Panc1 (cell line): ENCODE measurements around the gene ATF5. TPM values are rescaled to one million over a fixed set of nuclear protein-coding genes. Genes with fewer than 3 reads are reported as not detected.

ENCODE experiments used
- ATAC-seq: fragments of 200-7000 bp; cut with Tn5 transposase; 2 replicates; pipeline ENCODE4 v1.9.1; 2020; ENCODE audit warnings: mild to moderate bottlenecking, moderate library complexity
- BruUV-seq: library from RNA; stranded (reverse); fragments of 400-500 nt; replicated peaks from 2 replicates; lab custom pipeline; 2021; lab: Mats Ljungman, UMichigan
- CTCF ChIA-PET: fragments of 300-600 bp; sonication (Branson Sonifier 250); formaldehyde crosslinking; loops from one replicate; lab custom pipeline; 2022; ENCODE audit warnings: antibody characterized with exemption; lab: Charles Lee
- POLR2A ChIA-PET: fragments of 300-600 bp; sonication (Branson Sonifier 250); formaldehyde crosslinking; loops from one replicate; lab custom pipeline; 2022; ENCODE audit warnings: antibody characterized with exemption; lab: Charles Lee
- DNase-seq: peaks from one replicate; pipeline ENCODE4 v3.0.0-alpha.2; 2010; ENCODE audit warnings: low read depth, low spot score
- H3K27ac ChIP-seq: 2 replicates; pipeline ENCODE4 v1.5.1; 2011; ENCODE audit warnings: mild to moderate bottlenecking, low read length, inconsistent platforms
- H3K27me3 ChIP-seq: fragments of 200-500 bp; sonication (Bioruptor generic); 2 replicates; pipeline ENCODE4 v1.6.0; 2014; ENCODE audit warnings: low read length, inconsistent platforms; ENCODE audit not compliant: control insufficient read depth, insufficient read depth
- H3K36me3 ChIP-seq: fragments of 200-500 bp; sonication (Bioruptor generic); 2 replicates; pipeline ENCODE4 v1.5.1; 2014; ENCODE audit warnings: inconsistent platforms, mild to moderate bottlenecking, low read length, moderate library complexity; ENCODE audit not compliant: control insufficient read depth, insufficient read depth
- H3K4me1 ChIP-seq: 2 replicates; pipeline ENCODE4 v1.5.1; 2011; ENCODE audit warnings: inconsistent platforms, mild to moderate bottlenecking, low read length, moderate library complexity; ENCODE audit not compliant: control insufficient read depth, insufficient read depth
- H3K4me3 ChIP-seq, 2 experiments: 2 replicates each; pipeline ENCODE4 v1.5.1; 2011 to 2012; ENCODE audit warnings: low read depth in 2 of 2, low read length in 2 of 2, mild to moderate bottlenecking in 2 of 2, inconsistent platforms in 1 of 2, moderate library complexity in 1 of 2
- H3K9me3 ChIP-seq: fragments of 200-500 bp; sonication (Bioruptor generic); 2 replicates; pipeline ENCODE4 v1.5.1; 2014; ENCODE audit warnings: low read depth, mild to moderate bottlenecking, inconsistent platforms, low read length, moderate library complexity; ENCODE audit not compliant: control insufficient read depth, insufficient read depth
- CTCF ChIP-seq: fragments of 450-650 bp; IDR thresholded peaks from 2 replicates; pipeline ENCODE4 v1.5.1; 2017; ENCODE audit warnings: mild to moderate bottlenecking
- POLR2AphosphoS5 ChIP-seq: IDR thresholded peaks from 2 replicates; pipeline ENCODE4 v1.6.1; 2012; ENCODE audit warnings: mild to moderate bottlenecking, low read depth, low read length, moderate library complexity
- REST ChIP-seq, 2 experiments: IDR thresholded peaks; 2 replicates each; pipeline ENCODE4 v1.6.1; 2011 to 2012; ENCODE audit warnings: low read depth in 2 of 2, control low read depth in 1 of 2, low read length in 1 of 2, mild to moderate bottlenecking in 1 of 2, moderate library complexity in 1 of 2; ENCODE audit not compliant: insufficient read depth in 1 of 2
- SIN3A ChIP-seq: IDR thresholded peaks from 2 replicates; pipeline ENCODE4 v1.6.1; 2012; ENCODE audit warnings: low read depth, mild to moderate bottlenecking, low read length, moderate library complexity, borderline replicate concordance; ENCODE audit not compliant: insufficient read depth
- TCF7L2 ChIP-seq: IDR thresholded peaks from 2 replicates; pipeline ENCODE4 v1.6.1; 2011; ENCODE audit warnings: mild to moderate bottlenecking, low read depth, low read length, inconsistent platforms
- in situ Hi-C: cut with HindIII; loops from 2 replicates; pipeline ENCODE4 v1.10.0; 2016; ENCODE audit warnings: low sequenced_read_pairs, low pct_unique_long_range_greater_than_20kb
- intact Hi-C: fragments of 100-400 bp; cut with micrococcal nuclease; formaldehyde crosslinking; loops from one replicate; pipeline ENCODE4 v1.10.0; 2022; ENCODE audit not compliant: unreplicated experiment
- total RNA-seq: library from RNA; stranded (reverse); gene quantifications from one replicate; pipeline ENCODE4 v1.2.1, GENCODE V29; 2021; ENCODE audit not compliant: unreplicated experiment

Gene ATF5
- total RNA-seq, 1 experiment from 2014 or later, result 104 TPM

- DNase-seq (no peak), ATAC-seq (no peak)
- ChIA-PET POLR2A (no interaction called here), CTCF (no interaction called here)
- H3K27me3 ChIP-seq, result no peaks in the 10 kb centered on the region
- no TSS peak for BruUV-seq
- intact Hi-C loops, result no loop called here
- H3K9me3 ChIP-seq, result no peaks in the 10 kb centered on the region
- TF ChIP-seq SIN3A, result no peak
- TF ChIP-seq TCF7L2, result no peak
- no peak for TF ChIP-seq CTCF
- TF ChIP-seq REST (IDR thresholded peaks at IDR 0.05; ENCODE audit: insufficient read depth in 1 of 2, low read depth in 2 of 2, low read length in 1 of 2), result no peak
- no peak for TF ChIP-seq POLR2AphosphoS5
- H3K36me3 ChIP-seq, result no peaks in the 10 kb centered on the region; the same call in 1 of the 2 replicates
- in situ Hi-C loops, result no loop called here
- H3K27ac ChIP-seq, result no peak overlapping the region
- H3K4me3 ChIP-seq, result no peak overlapping the region
- H3K4me1 ChIP-seq, result no peaks in the 10 kb centered on the region
Measured at GRCh38 chr19:49921871-49922795, 6.9 kb upstream of the ATF5 start.

GRCh38 chr19:49923055-49924003 is 5.7 kb upstream of the ATF5 start:
- Histone ChIP-seq H3K4me3 (no peak overlapping the region), H3K9me3 (no peaks in the 10 kb centered on the region), H3K36me3 (no peaks in the 10 kb centered on the region; the same call in 1 of the 2 replicates), H3K27me3 (no peaks in the 10 kb centered on the region), H3K4me1 (peaks cover 7% of the 10 kb centered on the region; the same call in 1 of the 2 replicates), H3K27ac (peak overlapping the region; percentile 48; the same call in 1 of the 2 replicates)
- DNase-seq, result no peak
- POLR2A ChIA-PET, result no interaction called here
- no peak for ATAC-seq
- CTCF ChIA-PET, result no interaction called here
- intact Hi-C loops (no loop called here), in situ Hi-C loops (no loop called here)
- no TSS peak for BruUV-seq
- TF ChIP-seq SIN3A (no peak), TCF7L2 (no peak), POLR2AphosphoS5 (no peak), CTCF (no peak), REST (IDR thresholded peaks at IDR 0.05; ENCODE audit: insufficient read depth in 1 of 2, low read depth in 2 of 2, low read length in 1 of 2) (no peak)
